HepG2 (cell line): ENCODE measurements around the gene FAM229A. TPM values are rescaled to one million over a fixed set of nuclear protein-coding genes. Genes with fewer than 3 reads are reported as not detected.

Experiments used
- ATAC-seq: fragments of 200-7000 bp; cut with Tn5 transposase; 3 replicates; pipeline ENCODE4 v1.9.1; 2020; ENCODE audit warnings: mild to moderate bottlenecking, moderate library complexity
- BruUV-seq: library from RNA; stranded (reverse); fragments of 400-500 nt; replicated peaks from 2 replicates; lab custom pipeline; 2021; lab: Mats Ljungman, UMichigan
- CTCF ChIA-PET: fragments of 300-600 bp; formaldehyde crosslinking; extraction: SDS; loops from one replicate; lab custom pipeline; 2021; ENCODE audit warnings: low total read pairs, inconsistent platforms, low intra/inter-chr PET ratio; lab: Yijun Ruan, JAX
- POLR2A ChIA-PET: fragments of 350-600 bp; sonication (Branson Sonifier 250); formaldehyde crosslinking; loops from one replicate; lab custom pipeline; 2020; ENCODE audit warnings: antibody characterized with exemption, inconsistent platforms; lab: Yijun Ruan, JAX
- DNase-seq: peaks from one replicate; pipeline ENCODE4 v3.0.0-alpha.2; 2015; ENCODE audit warnings: low spot score
- FAIRE-seq: peaks from 3 replicates; lab custom pipeline; 2011; peaks lifted over from hg19 to GRCh38; lab: Jason Lieb, UNC
- H2AFZ ChIP-seq: one replicate; pipeline ENCODE4 v1.6.1; 2011; ENCODE audit warnings: low read length, inconsistent platforms
- H3K27ac ChIP-seq: fragments of 300-600 bp; 3 replicates; pipeline ENCODE4 v1.8.0; 2011; ENCODE audit warnings: mixed run types, mild to moderate bottlenecking, mixed read lengths, low read length, inconsistent platforms; ENCODE audit not compliant: insufficient read depth; ENCODE audit errors: extremely low read length
- H3K27me3 ChIP-seq, 2 experiments: fragments of 200-600 bp in 1 of 2; 2 replicates in 1 of 2; 3 replicates in 1 of 2; pipeline versions ENCODE4 v1.6.0 to v1.8.0; 2011; ENCODE audit warnings: low read length in 2 of 2, mild to moderate bottlenecking in 2 of 2, moderate library complexity in 2 of 2, inconsistent platforms in 1 of 2; ENCODE audit not compliant: insufficient read depth in 2 of 2, control insufficient read depth in 1 of 2
- H3K36me3 ChIP-seq, 2 experiments: fragments of 200-600 bp in 1 of 2; replicated peaks in 1 of 2; 2 replicates in 1 of 2; 3 replicates in 1 of 2; pipeline versions ENCODE4 v1.5.1 to v1.8.0; 2011; ENCODE audit warnings: low read length in 2 of 2, inconsistent platforms in 1 of 2; ENCODE audit not compliant: insufficient read depth in 2 of 2, control insufficient read depth in 1 of 2
- H3K4me1 ChIP-seq: 2 replicates; pipeline ENCODE4 v1.5.1; 2012; ENCODE audit warnings: low read length, inconsistent platforms; ENCODE audit not compliant: insufficient read depth
- H3K4me2 ChIP-seq: 2 replicates; pipeline ENCODE4 v1.6.0; 2011; ENCODE audit warnings: low read depth, low read length, inconsistent platforms
- H3K4me3 ChIP-seq, 3 experiments: fragments of 200-600 bp in 1 of 3; sonication (generic), shearing (Covaris generic) in 1 of 3; replicated peaks in 1 of 3; 2 replicates each; pipeline ENCODE4 v1.5.1; 2011 to 2016; ENCODE audit warnings: low read length in 3 of 3, inconsistent platforms in 2 of 3, low read depth in 2 of 3, mild to moderate bottlenecking in 2 of 3, control low read depth in 1 of 3, mixed read lengths in 1 of 3; ENCODE audit not compliant: insufficient read depth in 1 of 3
- H3K79me2 ChIP-seq: one replicate; pipeline ENCODE4 v1.6.1; 2011; ENCODE audit warnings: low read length, inconsistent platforms; ENCODE audit not compliant: insufficient read depth
- H3K9ac ChIP-seq: 2 replicates; pipeline ENCODE4 v1.6.0; 2011; ENCODE audit warnings: mild to moderate bottlenecking, low read depth, low read length, inconsistent platforms; ENCODE audit not compliant: insufficient read depth
- H3K9me3 ChIP-seq: 2 replicates; pipeline ENCODE4 v1.5.1; 2012; ENCODE audit warnings: mild to moderate bottlenecking, low read length
- H4K20me1 ChIP-seq: 2 replicates; pipeline ENCODE4 v1.6.0; 2011; ENCODE audit warnings: inconsistent platforms, mild to moderate bottlenecking, low read length, moderate library complexity; ENCODE audit not compliant: insufficient read depth
- PITX1 ChIP-seq: sonication (generic); formaldehyde crosslinking; IDR thresholded peaks from 2 replicates; pipeline ENCODE4 v1.5.1; 2020; ENCODE audit warnings: mild to moderate bottlenecking, missing genetic modification reagents
- RARG ChIP-seq: sonication (generic); formaldehyde crosslinking; IDR thresholded peaks from 2 replicates; pipeline ENCODE4 v1.4.0; 2020; ENCODE audit warnings: low read depth, mild to moderate bottlenecking, missing genetic modification reagents
- XBP1 ChIP-seq: sonication (generic); formaldehyde crosslinking; IDR thresholded peaks from 2 replicates; pipeline ENCODE4 v1.5.0; 2020; ENCODE audit warnings: missing genetic modification reagents
- ZFP36L1 ChIP-seq: sonication (generic); formaldehyde crosslinking; IDR thresholded peaks from 2 replicates; pipeline ENCODE4 v1.8.0; 2022; ENCODE audit warnings: mild to moderate bottlenecking, missing genetic modification reagents, moderate library complexity
- ZNF362 ChIP-seq: sonication (generic); formaldehyde crosslinking; IDR thresholded peaks from 2 replicates; pipeline ENCODE4 v1.4.0; 2020; ENCODE audit warnings: missing genetic modification reagents, mild to moderate bottlenecking, borderline replicate concordance
- ZNF781 ChIP-seq: sonication (generic); formaldehyde crosslinking; IDR thresholded peaks from 2 replicates; pipeline ENCODE4 v1.5.1; 2020; ENCODE audit warnings: borderline replicate concordance, mild to moderate bottlenecking, missing genetic modification reagents; ENCODE audit errors: not compliant biosample characterization
- ZNF883 ChIP-seq: sonication (generic); formaldehyde crosslinking; IDR thresholded peaks from 2 replicates; pipeline ENCODE4 v1.5.1; 2020; ENCODE audit warnings: mild to moderate bottlenecking, missing genetic modification reagents; ENCODE audit errors: not compliant biosample characterization
- ZSCAN29 ChIP-seq: sonication (generic); formaldehyde crosslinking; conservative IDR thresholded peaks from 2 replicates; pipeline ENCODE4 v1.4.0; 2020; ENCODE audit warnings: mild to moderate bottlenecking, missing genetic modification reagents
- WGBS: methylation state at CpG from one replicate; pipeline ENCODE4 v1.1.6; 2017; ENCODE audit warnings: low lambda C conversion rate; 5-methylcytosine and 5-hydroxymethylcytosine counted together
- in situ Hi-C: cut with HindIII; loops from 2 replicates; pipeline ENCODE4 v1.10.0; 2017; ENCODE audit warnings: low pct_unique_long_range_greater_than_20kb; ENCODE audit not compliant: extremely low pct_ligation_motif_present
- intact Hi-C: fragments of 100-400 bp; cut with micrococcal nuclease; formaldehyde crosslinking; loops from one replicate; pipeline ENCODE4 v1.10.0; 2022; ENCODE audit not compliant: unreplicated experiment
- polyA plus RNA-seq, 8 experiments: library from polyadenylated mRNA; depleted of rRNA in 3 of 8; stranded (reverse) in 7 of 8; unstranded in 1 of 8; fragments of >200 nt; fragmentation: Illumina TruSeq in 4 of 8; extraction: Trizol in 4 of 8; gene quantifications; 2 replicates each; pipeline versions ENCODE4 v1.2.1 to v1.2.3, GENCODE V29; 2011 to 2016; ENCODE audit warnings: low read depth in 4 of 8, missing spikeins in 1 of 8, mixed read lengths in 1 of 8; ENCODE audit not compliant: insufficient read depth in 1 of 8
- total RNA-seq, 5 experiments: library from RNA; depleted of rRNA; stranded (reverse); fragments of >200 nt; fragmentation: Illumina TruSeq; extraction: Trizol; gene quantifications; 2 replicates each; pipeline ENCODE4 v1.2.3, GENCODE V29; 2016; ENCODE audit warnings: low read depth in 1 of 5
- TF ChIP-seq, protein P1 (sequence below): sonication (generic); formaldehyde crosslinking; IDR thresholded peaks from 2 replicates; pipeline ENCODE4 v1.8.1; 2023; ENCODE audit warnings: mild to moderate bottlenecking, moderate library complexity, missing genetic modification reagents
- TF ChIP-seq, protein P2 (sequence below): sonication (generic); formaldehyde crosslinking; IDR thresholded peaks from 2 replicates; pipeline ENCODE4 v1.4.0; 2020; ENCODE audit warnings: missing genetic modification reagents

The FAM229A gene
- total and polyA plus RNA-seq, 2 of the 13 experiments (the other 11 are each of a cell fraction or from before 2014, with no cell fraction given): 3.2 to 17.6 TPM

DNA sequence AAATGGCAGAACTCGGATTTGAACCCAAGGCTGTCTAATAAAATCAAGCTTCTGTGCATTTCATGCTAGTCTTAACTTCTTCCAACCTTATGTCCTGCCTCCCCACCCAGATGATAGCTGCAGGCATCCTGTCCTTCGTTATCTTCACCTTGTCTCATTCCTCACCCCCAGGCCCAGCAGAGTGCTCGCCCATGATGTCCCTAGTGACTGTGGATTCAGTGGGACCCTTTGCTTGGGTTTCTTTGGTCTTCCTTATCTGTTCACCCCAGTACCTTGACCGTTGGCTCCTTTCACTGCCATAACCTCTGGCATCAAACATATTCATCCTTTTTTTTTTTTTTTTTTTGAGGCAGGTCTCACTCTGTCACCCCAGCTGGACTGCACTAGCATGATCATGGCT, 37.6 kb upstream of the FAM229A start:
- no peak overlapping the region for H3K9ac ChIP-seq
- H3K4me1 ChIP-seq: peaks cover 16% of the 10 kb centered on the region
- H3K4me2 ChIP-seq: no peak overlapping the region
- FAIRE-seq: no peak
- CTCF ChIA-PET: interaction anchor here (3.0 kb wide), 1 partner anchor 14 kb away, joined by 39 read pairs; no protein-coding TSS in a partner anchor
- no peaks in the 10 kb centered on the region for H3K79me2 ChIP-seq
- no peak for DNase-seq
- no peak overlapping the region for H2AFZ ChIP-seq
- in situ Hi-C loops (no loop called here), intact Hi-C loops (loop anchor here (5.0 to 10.0 kb wide), 2 partner anchors 47 to 65 kb away; partner anchors contain the start of gene MARCKSL1)
- H4K20me1 ChIP-seq: no peaks in the 10 kb centered on the region
- no peak for ATAC-seq
- peaks cover 0 to 2% of the 10 kb centered on the region in 2 experiments; a peak in 1 of 5 replicates for H3K27me3 ChIP-seq
- no peak overlapping the region for H3K27ac ChIP-seq
- no peaks in the 10 kb centered on the region for H3K36me3 ChIP-seq
- no peak overlapping the region for H3K4me3 ChIP-seq
- TF ChIP-seq, protein P1, sequence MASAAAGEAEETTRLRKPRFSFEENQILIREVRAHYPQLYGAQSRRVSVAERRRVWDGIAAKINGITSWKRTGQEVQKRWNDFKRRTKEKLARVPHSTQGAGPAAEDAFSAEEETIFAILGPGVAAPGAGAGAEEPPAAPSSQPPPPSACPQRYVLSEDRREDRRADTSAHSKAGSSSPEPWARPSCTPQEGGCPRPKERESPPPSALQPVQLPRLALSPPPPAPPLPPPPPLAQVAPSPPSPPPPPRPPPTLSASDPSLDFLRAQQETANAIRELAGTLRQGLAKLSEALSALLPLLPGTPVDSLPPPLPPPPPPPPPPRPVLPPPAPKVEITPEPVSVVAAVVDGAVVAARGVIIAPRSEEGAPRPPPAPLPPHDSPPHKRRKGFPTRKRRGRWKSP (CRISPR knock-in tag): no peak
- no peak for TF ChIP-seq ZFP36L1
- TF ChIP-seq ZSCAN29 (CRISPR knock-in tag): no peak
- no peak for TF ChIP-seq ZNF781 (CRISPR knock-in tag)
- TF ChIP-seq, protein P2, sequence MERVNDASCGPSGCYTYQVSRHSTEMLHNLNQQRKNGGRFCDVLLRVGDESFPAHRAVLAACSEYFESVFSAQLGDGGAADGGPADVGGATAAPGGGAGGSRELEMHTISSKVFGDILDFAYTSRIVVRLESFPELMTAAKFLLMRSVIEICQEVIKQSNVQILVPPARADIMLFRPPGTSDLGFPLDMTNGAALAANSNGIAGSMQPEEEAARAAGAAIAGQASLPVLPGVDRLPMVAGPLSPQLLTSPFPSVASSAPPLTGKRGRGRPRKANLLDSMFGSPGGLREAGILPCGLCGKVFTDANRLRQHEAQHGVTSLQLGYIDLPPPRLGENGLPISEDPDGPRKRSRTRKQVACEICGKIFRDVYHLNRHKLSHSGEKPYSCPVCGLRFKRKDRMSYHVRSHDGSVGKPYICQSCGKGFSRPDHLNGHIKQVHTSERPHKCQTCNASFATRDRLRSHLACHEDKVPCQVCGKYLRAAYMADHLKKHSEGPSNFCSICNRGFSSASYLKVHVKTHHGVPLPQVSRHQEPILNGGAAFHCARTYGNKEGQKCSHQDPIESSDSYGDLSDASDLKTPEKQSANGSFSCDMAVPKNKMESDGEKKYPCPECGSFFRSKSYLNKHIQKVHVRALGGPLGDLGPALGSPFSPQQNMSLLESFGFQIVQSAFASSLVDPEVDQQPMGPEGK (CRISPR knock-in tag): no peak
- no peak for TF ChIP-seq RARG
- no peak for TF ChIP-seq ZNF883 (CRISPR knock-in tag)
- TF ChIP-seq PITX1 (CRISPR knock-in tag): no peak
- TF ChIP-seq XBP1 (CRISPR knock-in tag): no peak
- no peak for TF ChIP-seq ZNF362 (CRISPR knock-in tag)
- no peaks in the 10 kb centered on the region for H3K9me3 ChIP-seq
- BruUV-seq: no TSS peak
- 25% methylated on average over 4 of the region's 4 CpGs for whole genome bisulfite sequencing
- POLR2A ChIA-PET: interaction anchor here (0.7 to 2.3 kb wide), 2 partner anchors 48 to 64 kb away, joined by 3 to 8 read pairs; partner anchors contain the start of gene MARCKSL1
